GM18517 (cell line): Measurements from ENCODE around the gene PIGT.

Experiments
- ATAC-seq: cut with Tn5 transposase; IDR thresholded peaks from one replicate; pipeline ENCODE4 v1.9.1; 2021; ENCODE audit warnings: mild to moderate bottlenecking, moderate library complexity; ENCODE audit not compliant: unreplicated experiment

The PIGT gene

GRCh38 chr20:45400346-45401031 is 15.5 kb upstream of the PIGT start:
- ATAC-seq = no peak

DNA sequence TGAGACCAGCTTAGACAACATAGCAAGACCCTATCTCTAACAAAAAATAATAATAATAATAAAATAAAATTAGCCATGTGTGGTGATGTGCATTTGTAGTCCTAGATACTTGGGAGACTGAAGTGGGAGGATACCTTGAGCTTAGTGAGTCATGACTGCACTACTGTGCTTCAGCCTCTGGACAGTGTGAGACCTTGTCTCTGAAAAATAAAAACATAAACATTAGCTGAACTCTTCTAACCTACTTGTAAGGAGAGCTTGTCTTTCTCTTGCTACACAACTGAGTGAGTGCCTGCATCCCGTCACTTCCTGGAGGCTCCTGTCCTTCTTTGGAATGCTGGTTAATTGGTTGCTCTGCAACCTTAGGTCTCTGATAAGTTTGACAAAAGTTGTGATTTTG is 13.0 kb upstream of the PIGT start:
- ATAC-seq = no peak

DNA sequence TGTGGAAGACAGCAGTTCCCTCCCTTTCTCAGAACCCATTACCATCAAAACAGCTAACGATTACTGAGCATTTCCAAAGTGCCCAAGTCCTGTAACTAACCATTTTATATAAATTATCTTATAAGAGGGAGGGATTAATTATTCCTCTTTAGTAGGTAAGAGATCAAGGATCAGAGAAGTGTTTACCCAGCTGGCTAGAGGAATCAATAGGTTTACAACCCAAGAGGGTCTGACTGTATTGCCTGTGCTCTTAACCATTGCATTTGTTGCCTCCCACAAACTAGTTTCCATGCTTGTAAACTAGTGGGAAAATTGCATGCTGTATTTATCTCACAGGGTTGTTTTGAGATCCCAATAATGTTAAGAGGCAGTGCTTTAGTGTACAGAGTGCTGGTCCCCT is 11.5 kb upstream of the PIGT start:
- no peak for ATAC-seq

- ATAC-seq = no peak
Observed at GRCh38 chr20:45405571-45406259, 10.2 kb upstream of the PIGT start.

DNA sequence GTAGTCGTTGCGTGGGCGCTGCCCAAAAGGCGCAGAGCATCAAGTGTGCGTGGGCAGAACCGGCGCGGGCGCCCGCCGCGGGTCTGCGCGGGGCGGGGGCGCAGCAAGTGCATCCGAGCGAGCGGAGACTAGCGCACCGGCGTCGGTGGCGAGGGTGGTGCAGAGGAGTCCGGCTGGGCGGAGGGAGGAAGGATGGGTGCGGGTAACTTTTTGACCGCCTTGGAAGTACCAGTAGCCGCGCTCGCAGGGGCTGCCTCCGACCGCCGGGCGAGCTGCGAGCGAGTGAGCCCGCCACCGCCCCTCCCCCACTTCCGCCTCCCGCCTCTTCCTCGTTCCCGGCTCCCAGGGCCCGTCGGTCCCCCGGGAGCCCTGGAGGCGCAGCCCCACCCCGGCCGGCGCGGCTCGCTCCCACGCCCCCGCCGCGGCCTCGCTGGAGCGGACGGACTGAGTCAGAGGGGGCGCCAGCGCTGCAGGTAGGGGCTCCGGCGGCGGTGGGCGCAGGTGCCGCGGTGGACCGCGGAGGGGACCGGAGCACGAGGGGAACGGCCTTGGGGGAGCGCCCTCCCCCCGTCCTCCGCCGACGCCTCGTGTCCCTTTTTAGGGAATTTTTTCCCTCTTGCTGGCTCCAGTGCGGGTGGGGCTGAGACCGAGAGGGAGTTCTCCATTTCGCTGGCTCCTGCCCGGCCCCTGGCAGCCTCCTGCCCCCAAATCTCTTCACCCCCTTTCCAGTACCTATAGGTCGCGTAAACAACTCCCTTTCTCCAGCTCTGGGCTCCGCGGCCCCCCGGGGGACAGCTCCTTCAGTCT is 9.5 kb upstream of the PIGT start:
- ATAC-seq = no peak

- ATAC-seq = no peak
Observed at GRCh38 chr20:45407067-45407745, 8.7 kb upstream of the PIGT start.

DNA sequence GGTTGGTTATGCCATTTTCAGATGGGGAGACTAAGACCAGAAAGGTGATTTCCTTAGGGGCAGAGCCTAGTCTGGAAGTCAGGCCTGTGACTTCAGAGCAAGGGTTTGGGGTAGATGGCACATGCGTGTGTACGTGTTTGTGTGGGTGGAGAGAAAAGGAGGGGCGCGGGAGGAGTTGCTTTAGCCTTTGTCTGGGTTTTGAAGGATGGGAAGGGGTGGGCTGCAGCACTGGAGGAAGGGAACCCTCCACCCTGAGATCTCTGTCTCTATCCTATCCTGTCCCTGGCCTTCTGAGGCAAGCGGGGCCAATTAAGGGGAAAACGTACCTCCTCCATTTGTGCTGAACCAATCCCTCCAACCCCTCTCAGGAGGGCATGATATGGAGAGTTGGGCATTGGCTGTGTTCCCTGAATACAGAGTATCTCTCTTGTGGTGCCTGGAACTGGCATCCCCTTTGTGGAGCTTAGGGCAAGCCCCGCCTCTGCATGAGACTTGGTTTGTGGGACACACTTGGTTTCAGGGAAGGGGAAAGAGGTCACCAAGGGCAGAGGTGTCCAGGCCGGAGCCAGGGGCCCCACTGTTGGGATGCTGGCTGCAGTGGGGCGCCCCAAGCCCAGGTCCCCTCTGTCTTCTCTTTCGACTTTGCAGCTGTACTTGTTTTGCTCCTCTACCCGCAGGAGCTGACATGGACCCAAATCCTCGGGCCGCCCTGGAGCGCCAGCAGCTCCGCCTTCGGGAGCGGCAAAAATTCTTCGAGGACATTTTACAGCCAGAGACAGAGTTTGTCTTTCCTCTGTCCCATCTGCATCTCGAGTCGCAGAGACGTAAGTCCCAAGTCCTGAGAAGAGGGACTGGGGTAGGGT is 7.9 kb upstream of the PIGT start, which contains the start of gene DBNDD2:
Gene DBNDD2 (plus strand): TSS at position 507 of the 863 bp plus-strand sequence. CDS start 179 bp downstream, at position 686.
- no peak for ATAC-seq

DNA sequence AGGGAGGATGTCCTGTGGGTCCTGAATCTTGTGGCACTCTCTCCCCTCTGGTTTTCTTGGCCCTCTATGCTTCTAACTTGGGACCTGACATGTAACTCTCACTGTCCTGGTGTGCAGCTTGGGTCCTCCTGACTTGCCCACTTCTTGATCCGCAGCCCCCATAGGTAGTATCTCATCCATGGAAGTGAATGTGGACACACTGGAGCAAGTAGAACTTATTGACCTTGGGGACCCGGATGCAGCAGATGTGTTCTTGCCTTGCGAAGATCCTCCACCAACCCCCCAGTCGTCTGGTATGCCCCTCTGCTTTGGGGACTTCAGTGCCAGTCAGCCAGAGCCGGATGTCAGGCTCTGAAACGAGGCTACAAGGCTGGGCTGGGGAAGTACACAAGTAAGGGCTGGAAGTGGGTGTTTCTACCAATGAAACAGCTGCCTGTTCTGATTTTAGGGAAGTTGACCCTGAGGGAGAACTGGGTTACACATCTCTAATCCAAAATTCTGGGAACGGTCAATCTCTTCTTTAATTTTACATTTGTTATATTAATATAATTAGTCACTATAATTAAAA is 7.2 kb upstream of the PIGT start:
- ATAC-seq = no peak

DNA sequence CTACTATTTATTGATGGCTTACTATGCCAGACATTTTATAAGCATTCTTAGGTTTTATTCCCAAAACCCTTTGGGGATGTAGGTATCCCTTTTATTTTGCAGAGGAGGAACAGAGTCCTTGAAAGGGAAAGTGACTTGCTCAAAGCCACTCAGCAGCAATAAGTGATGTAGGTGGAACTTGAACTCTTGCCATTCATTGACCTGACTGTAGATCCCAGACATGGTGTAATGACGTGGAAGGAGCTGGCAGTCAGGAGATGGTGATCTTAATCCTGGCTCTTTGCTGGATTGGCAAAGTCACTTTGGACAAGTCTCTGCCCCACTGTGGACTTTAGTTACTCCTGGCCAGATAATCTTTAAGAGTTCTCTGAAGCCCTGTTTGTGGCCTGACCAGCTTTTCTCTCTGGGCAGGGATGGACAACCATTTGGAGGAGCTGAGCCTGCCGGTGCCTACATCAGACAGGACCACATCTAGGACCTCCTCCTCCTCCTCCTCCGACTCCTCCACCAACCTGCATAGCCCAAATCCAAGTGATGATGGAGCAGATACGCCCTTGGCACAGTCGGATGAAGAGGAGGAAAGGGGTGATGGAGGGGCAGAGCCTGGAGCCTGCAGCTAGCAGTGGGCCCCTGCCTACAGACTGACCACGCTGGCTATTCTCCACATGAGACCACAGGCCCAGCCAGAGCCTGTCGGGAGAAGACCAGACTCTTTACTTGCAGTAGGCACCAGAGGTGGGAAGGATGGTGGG is 6.2 kb upstream of the PIGT start:
- no peak for ATAC-seq

- no peak for ATAC-seq
Observed at GRCh38 chr20:45410887-45411286, 5.1 kb upstream of the PIGT start.

GRCh38 chr20:45412653-45413052 is 3.3 kb upstream of the PIGT start:
- ATAC-seq = no peak

DNA sequence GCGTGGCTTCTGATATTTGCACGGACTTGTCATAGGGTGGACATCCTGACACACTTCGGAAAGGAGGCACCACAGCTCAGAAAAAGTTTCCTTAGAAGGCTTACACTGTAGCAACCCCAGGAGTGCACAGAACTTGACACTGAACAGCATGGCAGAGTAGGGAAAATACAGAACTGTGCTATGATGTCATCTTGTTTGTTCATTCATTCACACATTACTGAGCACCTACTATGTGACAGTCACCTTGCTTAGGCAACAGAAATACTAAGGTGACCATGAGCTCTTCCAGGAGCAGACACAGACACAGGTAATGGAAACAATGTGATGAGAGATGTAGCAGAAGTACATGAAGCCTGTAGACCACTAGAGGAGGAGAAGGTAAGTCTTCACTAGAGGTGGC is 2.5 kb upstream of the PIGT start:
- no peak for ATAC-seq

DNA sequence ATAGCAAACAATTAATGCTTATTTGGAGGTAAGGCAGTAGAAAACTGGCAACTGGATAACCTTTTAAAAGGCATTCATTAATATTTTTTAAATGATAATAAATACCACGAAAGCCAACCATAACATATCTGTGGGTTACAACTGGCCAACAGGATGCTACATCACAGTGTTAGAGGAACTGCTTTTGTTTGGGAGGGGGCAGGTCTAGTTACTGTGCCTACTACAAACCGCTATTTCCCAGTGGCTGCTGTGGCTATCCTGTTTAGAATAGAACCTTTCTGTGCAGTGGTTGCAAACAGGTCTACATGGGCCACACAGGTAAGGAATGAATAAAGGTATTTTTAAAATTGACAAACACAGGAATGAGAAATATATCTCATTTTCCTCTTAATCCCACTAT is 976 bp downstream of the PIGT start:
- ATAC-seq = no peak

DNA sequence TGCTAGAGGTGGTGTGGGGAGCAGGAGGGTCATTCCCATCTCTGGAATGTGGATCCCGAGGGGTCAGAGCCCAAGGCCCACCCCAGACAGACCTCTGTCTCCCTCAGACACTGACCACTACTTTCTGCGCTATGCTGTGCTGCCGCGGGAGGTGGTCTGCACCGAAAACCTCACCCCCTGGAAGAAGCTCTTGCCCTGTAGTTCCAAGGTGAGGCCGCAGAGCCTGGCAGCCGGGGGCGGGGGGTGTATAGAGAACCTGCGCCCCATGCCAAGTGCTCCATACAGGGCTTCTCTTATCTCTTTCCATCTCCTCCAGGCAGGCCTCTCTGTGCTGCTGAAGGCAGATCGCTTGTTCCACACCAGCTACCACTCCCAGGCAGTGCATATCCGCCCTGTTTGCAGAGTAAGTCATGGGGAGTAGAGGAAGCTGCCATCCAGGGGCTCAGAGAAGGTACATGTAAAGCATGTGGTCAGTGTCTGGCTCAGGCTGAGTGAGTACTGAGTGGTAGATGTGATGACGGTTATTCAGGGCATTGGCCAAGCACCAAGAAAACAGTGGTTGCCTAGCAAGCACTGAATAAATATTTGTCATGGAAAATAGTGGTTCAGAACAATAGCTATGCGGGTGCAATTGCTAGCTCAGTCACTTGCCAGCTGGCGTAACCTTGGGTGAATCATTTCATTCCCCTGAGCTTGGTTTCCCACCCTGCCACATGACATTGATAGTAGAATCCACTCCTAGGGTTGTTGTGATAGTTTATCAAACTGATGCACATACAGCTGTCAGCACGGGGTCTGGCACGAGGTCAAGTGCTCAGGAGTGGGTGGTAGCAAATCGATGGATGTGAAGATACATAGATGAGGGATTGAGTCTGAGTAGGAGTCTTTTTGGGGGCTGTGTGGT is 3.5 kb downstream of the PIGT start:
- peak; percentile 69 for ATAC-seq

GRCh38 chr20:45420125-45420524 is 4.2 kb downstream of the PIGT start:
- ATAC-seq = no peak

GRCh38 chr20:45423700-45424099 is 7.8 kb downstream of the PIGT start:
- no peak for ATAC-seq

DNA sequence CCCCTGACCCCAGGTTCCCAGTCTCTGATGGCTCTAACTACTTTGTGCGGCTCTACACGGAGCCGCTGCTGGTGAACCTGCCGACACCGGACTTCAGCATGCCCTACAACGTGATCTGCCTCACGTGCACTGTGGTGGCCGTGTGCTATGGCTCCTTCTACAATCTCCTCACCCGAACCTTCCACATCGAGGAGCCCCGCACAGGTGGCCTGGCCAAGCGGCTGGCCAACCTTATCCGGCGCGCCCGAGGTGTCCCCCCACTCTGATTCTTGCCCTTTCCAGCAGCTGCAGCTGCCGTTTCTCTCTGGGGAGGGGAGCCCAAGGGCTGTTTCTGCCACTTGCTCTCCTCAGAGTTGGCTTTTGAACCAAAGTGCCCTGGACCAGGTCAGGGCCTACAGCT is 9.6 kb downstream of the PIGT start:
- ATAC-seq = no peak

DNA sequence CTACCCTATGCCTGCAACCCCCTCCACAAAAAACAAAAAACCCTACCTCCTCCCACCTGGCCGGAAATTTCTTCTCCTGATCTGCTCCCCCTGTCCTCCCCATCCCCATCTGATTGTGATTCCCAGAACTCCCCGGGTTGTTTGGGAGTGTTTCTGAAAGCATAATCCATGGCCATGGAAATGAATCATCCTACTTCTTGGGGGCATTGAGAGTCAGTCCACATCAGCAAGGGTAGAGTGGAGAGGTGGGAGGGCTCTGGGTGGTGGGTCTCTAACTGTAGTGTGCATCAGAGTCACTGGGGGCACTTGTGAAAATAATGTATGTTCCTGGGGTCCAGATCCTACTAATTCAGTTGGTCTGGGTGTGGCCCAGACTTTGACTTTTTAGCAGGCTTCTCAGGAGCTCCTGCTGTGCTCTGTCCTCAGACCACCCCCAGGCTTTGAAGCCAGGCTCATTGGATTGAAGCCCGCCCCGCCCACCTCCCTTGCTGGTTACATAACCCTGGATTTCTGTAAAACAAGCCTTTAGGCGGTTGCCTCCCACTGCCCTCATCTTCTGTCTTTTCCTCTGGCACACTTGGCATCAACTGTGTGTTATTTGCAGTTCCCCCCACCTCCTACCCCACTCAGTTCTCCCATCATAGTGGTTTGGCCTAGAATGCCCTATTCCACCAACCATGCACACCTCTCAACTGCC is 10.5 kb downstream of the PIGT start:
- no peak for ATAC-seq
